OCI-M2 (cell line): ENCODE measurements around the gene PKD1L1.
"Not testable (repeated sequence)": the region's sequence is repeated elsewhere in the genome, so short reads cannot be mapped to it uniquely, and the experiment has no call there.

Experiments used
- DNase-seq: peaks from one replicate; lab custom pipeline; 2025; ENCODE audit not compliant: unreplicated experiment; lab: John Stamatoyannopoulos, UW

Gene PKD1L1

GRCh38 chr7:47795631-47796030 lies 152.6 kb downstream of the PKD1L1 start:
- no peak for DNase-seq

- DNase-seq = not testable (repeated sequence)
Observed at GRCh38 chr7:47795126-47795525, 153.1 kb downstream of the PKD1L1 start.

- no peak for DNase-seq
Observed at GRCh38 chr7:47794016-47794415, 154.2 kb downstream of the PKD1L1 start.

GRCh38 chr7:47793186-47793585 lies 155.1 kb downstream of the PKD1L1 start:
- not testable (repeated sequence) for DNase-seq

- DNase-seq = no peak
Observed at GRCh38 chr7:47792521-47793121, 155.6 kb downstream of the PKD1L1 start.

GRCh38 chr7:47791682-47792081 lies 156.6 kb downstream of the PKD1L1 start:
- DNase-seq = no peak

- DNase-seq = no peak
Observed at GRCh38 chr7:47788083-47788482, 160.2 kb downstream of the PKD1L1 start.

GRCh38 chr7:47787249-47788069 lies 160.8 kb downstream of the PKD1L1 start:
- no peak for DNase-seq

GRCh38 chr7:47786557-47787248 lies 161.6 kb downstream of the PKD1L1 start:
- no peak for DNase-seq

- no peak for DNase-seq
Observed at GRCh38 chr7:47785923-47786556, 162.2 kb downstream of the PKD1L1 start.

- no peak for DNase-seq
Observed at GRCh38 chr7:47783456-47784223, 164.6 kb downstream of the PKD1L1 start.

GRCh38 chr7:47782792-47783191 lies 165.5 kb downstream of the PKD1L1 start:
- DNase-seq = no peak

GRCh38 chr7:47782022-47782421 lies 166.2 kb downstream of the PKD1L1 start:
- no peak for DNase-seq

- no peak for DNase-seq
Observed at GRCh38 chr7:47780555-47780954, 167.7 kb downstream of the PKD1L1 start.

- no peak for DNase-seq
Observed at GRCh38 chr7:47779341-47779771, 168.9 kb downstream of the PKD1L1 start.

GRCh38 chr7:47778153-47778661 lies 170.1 kb downstream of the PKD1L1 start:
- DNase-seq = no peak

GRCh38 chr7:47777531-47778152 lies 170.6 kb downstream of the PKD1L1 start:
- no peak for DNase-seq

- no peak for DNase-seq
Observed at GRCh38 chr7:47776335-47776734, 171.9 kb downstream of the PKD1L1 start.

GRCh38 chr7:47775238-47775637 lies 173.0 kb downstream of the PKD1L1 start:
- no peak for DNase-seq

GRCh38 chr7:47772492-47772891 lies 175.8 kb downstream of the PKD1L1 start:
- DNase-seq = no peak
